Thyroid gland (tissue), 4 donors: Measurements from ENCODE around the gene LYRM7. TPM values are rescaled to one million over a fixed set of nuclear protein-coding genes. Genes with fewer than 3 reads are reported as not detected.

Experiments
- DNase-seq, 2 donors: peaks; one replicate each; pipeline ENCODE4 v3.0.0-alpha.2; 2019
- H3K27ac ChIP-seq, 3 donors: fragments of 200-600 bp; sonication (generic); 1 replicate in 2 of 3; 2 replicates in 1 of 3; pipeline ENCODE4 v1.5.1; 2016 to 2019; ENCODE audit warnings: mild to moderate bottlenecking in 1 of 3, moderate library complexity in 1 of 3
- H3K27me3 ChIP-seq: fragments of 200-600 bp; sonication (generic); one replicate; pipeline ENCODE4 v1.5.1; 2019
- H3K36me3 ChIP-seq, 2 donors: fragments of 200-600 bp; sonication (generic); one replicate each; pipeline ENCODE4 v1.5.1; 2016 to 2019
- H3K4me1 ChIP-seq, 2 donors: fragments of 200-600 bp; sonication (generic); one replicate each; pipeline ENCODE4 v1.5.1; 2017 to 2019
- H3K4me3 ChIP-seq, 3 donors: fragments of 200-600 bp; sonication (generic); replicated peaks in 1 of 3; 1 replicate in 2 of 3; 2 replicates in 1 of 3; pipeline ENCODE4 v1.5.1; 2016; ENCODE audit warnings: mild to moderate bottlenecking in 1 of 3
- H3K9me3 ChIP-seq: fragments of 200-600 bp; sonication (generic); one replicate; pipeline ENCODE4 v1.5.1; 2017
- POLR2A ChIP-seq, 2 donors: fragments of 450-650 bp; IDR thresholded peaks; one replicate each; pipeline ENCODE4 v1.6.1; 2017; ENCODE audit warnings: antibody characterized with exemption in 2 of 2, mild to moderate bottlenecking in 2 of 2, moderate library complexity in 1 of 2
- WGBS, 2 donors: methylation state at CpG; one replicate each; pipeline ENCODE4 v1.1.5; 2017; 5-methylcytosine and 5-hydroxymethylcytosine counted together
- intact Hi-C: fragments of 100-400 bp; cut with DNase I; formaldehyde crosslinking; loops from one replicate; pipeline ENCODE4 v1.15.1; 2023
- total RNA-seq, 4 donors: library from RNA; depleted of rRNA; stranded (reverse); fragments of >200 nt; gene quantifications; one replicate each; pipeline ENCODE4 v1.2.3, GENCODE V29; 2016
- TF ChIP-seq, protein P1 (sequence below), 6 experiments: fragments of 200-600 bp in 3 of 6; fragments of 450-650 bp in 3 of 6; sonication (generic) in 3 of 6; IDR thresholded peaks; one replicate each; pipeline ENCODE4 v1.5.1; 2016 to 2019; ENCODE audit warnings: antibody characterized with exemption in 6 of 6, mild to moderate bottlenecking in 2 of 6, inconsistent platforms in 1 of 6, moderate library complexity in 1 of 6

LYRM7 gene
- total RNA-seq, 4 donors from 2014 or later: 8.8 to 13.2 (median 9.5) TPM

DNA sequence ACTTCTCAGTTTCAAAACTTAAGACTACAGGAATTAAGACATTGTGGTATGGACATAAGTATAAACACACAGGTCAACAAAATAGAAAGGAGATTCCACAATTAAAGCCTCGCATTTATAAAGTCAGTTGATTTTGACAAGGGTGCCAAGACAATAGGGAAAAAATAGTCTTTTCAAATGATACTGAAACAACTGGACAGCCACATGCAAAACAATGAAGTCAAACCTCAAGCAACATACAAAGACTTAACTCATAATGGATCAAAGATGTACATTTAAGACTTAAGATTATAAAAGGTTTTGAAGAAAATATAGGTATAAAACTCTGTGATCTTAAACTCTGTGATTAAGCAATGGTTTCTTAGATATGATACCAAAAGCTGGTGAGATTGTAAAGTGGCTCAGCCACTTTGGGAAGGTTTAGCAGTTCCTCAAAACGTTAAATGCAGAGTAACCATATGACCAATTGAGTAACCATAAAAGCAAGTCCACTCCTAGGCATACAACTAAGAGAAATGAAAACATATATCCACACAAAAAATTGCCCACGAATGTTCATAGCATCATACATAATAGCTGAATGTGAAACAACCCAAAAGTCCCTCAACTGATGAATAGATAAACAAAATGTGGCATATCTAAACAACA, 27.6 kb upstream of the LYRM7 start:
- Histone ChIP-seq H3K9me3 (no peaks in the 10 kb centered on the region), H3K4me1 (no peaks in the 10 kb centered on the region), H3K27ac (no peak overlapping the region), H3K27me3 (no peaks in the 10 kb centered on the region), H3K36me3 (no peaks in the 10 kb centered on the region), H3K4me3 (no peak overlapping the region)
- WGBS, 2 donors: 53 to 58% methylated on average over 3 of the region's 3 CpGs
- intact Hi-C loops: no loop called here
- TF ChIP-seq POLR2A (IDR thresholded peaks at IDR 0.05): no peak
- TF ChIP-seq, protein P1, sequence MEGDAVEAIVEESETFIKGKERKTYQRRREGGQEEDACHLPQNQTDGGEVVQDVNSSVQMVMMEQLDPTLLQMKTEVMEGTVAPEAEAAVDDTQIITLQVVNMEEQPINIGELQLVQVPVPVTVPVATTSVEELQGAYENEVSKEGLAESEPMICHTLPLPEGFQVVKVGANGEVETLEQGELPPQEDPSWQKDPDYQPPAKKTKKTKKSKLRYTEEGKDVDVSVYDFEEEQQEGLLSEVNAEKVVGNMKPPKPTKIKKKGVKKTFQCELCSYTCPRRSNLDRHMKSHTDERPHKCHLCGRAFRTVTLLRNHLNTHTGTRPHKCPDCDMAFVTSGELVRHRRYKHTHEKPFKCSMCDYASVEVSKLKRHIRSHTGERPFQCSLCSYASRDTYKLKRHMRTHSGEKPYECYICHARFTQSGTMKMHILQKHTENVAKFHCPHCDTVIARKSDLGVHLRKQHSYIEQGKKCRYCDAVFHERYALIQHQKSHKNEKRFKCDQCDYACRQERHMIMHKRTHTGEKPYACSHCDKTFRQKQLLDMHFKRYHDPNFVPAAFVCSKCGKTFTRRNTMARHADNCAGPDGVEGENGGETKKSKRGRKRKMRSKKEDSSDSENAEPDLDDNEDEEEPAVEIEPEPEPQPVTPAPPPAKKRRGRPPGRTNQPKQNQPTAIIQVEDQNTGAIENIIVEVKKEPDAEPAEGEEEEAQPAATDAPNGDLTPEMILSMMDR (IDR thresholded peaks at IDR 0.05): no peak
- no peak for DNase-seq

DNA sequence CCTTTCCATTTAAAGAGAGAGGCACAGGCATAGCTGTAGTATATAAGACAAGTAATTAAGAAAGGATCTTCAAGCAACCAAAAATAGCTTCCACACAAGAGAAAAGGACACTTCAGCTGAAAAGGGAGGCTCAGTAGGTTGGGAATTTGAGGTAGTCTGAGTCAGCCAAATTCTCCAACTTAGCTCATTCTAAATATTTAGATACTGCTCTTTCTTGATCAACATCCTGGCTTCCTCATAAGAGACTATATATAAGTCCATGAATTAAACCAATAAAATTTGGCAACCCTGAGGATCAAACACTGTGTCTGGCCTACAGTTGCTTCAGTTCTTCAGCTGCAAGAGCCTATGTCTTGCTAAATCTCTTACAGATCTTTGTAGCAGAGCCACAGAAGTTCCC, 23.5 kb upstream of the LYRM7 start:
- no peaks in the 10 kb centered on the region for H3K27me3 ChIP-seq
- H3K36me3 ChIP-seq: no peaks in the 10 kb centered on the region
- TF ChIP-seq, protein P1 (IDR thresholded peaks at IDR 0.05): no peak
- TF ChIP-seq POLR2A (IDR thresholded peaks at IDR 0.05): no peak
- H3K4me3 ChIP-seq: no peak overlapping the region
- no peaks in the 10 kb centered on the region for H3K4me1 ChIP-seq
- intact Hi-C loops: no loop called here
- no peak overlapping the region for H3K27ac ChIP-seq
- H3K9me3 ChIP-seq: no peaks in the 10 kb centered on the region
- no peak for DNase-seq

DNA sequence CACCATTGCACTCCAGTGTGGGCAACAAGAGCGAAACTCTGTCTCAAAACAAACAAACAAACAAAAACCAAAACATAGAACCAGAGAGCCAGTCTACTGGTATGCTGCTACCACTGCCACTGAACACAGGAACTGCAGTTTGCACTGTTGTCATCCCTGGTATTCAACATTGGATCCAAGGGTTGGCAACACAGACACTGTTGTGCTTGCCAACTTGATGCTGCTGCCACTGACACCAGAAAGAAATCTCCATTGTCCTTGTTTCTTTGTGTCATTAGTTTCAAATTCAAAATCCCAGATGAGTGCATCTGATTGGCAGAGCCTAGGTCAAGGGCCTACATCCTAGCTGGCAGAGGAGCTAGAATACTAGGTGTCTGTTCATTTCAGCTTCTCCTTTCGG, 21.9 kb upstream of the LYRM7 start:
- Histone ChIP-seq H3K27me3 (no peaks in the 10 kb centered on the region), H3K36me3 (no peaks in the 10 kb centered on the region), H3K4me1 (no peaks in the 10 kb centered on the region), H3K27ac (no peak overlapping the region), H3K9me3 (no peaks in the 10 kb centered on the region), H3K4me3 (no peak overlapping the region)
- TF ChIP-seq, protein P1 (IDR thresholded peaks at IDR 0.05): no peak
- no peak for TF ChIP-seq POLR2A (IDR thresholded peaks at IDR 0.05)
- intact Hi-C loops: no loop called here
- no peak for DNase-seq
- 95 to 98% methylated on average over 2 of the region's 2 CpGs for WGBS, 2 donors

DNA sequence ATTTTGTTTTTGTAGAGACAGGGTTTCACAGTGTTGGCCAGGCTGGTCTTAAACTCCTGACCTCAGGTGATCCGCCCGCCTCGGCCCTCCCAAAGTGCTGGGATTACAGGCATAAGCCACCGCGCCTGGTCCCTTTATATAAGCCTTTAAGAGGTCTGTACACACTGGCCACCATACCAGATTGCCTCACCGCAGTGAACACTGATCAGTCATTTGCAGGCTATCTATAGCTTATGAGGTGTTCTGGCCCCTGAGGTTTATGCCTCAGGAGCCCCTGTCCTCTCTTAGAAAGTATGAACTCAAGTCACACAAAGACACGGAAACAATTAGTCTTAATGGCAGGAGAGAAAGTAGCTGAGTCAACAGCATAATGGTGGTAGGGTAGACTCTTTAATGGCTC, 20.3 kb upstream of the LYRM7 start:
- H3K4me1 ChIP-seq: no peaks in the 10 kb centered on the region
- no peaks in the 10 kb centered on the region for H3K36me3 ChIP-seq
- intact Hi-C loops: no loop called here
- no peak for DNase-seq
- no peaks in the 10 kb centered on the region for H3K27me3 ChIP-seq
- no peak overlapping the region for H3K4me3 ChIP-seq
- H3K9me3 ChIP-seq: no peaks in the 10 kb centered on the region
- no peak for TF ChIP-seq POLR2A (IDR thresholded peaks at IDR 0.05)
- WGBS, 2 donors: 87 to 88% methylated on average over 7 of the region's 7 CpGs
- H3K27ac ChIP-seq: no peak overlapping the region

DNA sequence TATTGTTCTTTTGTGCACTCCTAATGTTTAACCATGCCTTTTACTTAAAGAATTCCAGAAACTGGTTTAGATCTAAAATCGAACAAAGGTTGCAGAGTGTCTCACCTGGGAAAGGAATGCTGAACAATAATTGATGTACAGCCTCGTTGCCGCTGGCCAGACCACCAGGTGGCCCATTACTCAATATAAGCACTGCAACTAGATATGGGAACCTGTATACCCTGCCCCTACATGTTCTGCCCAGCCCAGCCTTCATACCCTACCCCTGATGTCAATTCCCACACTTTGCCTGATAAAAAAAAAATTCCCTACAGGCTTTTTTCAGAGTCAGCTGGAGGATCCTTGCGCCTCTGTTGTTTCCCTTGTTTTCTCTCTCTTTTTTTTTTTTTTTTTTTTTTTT, 19.5 kb upstream of the LYRM7 start:
- intact Hi-C loops: no loop called here
- no peaks in the 10 kb centered on the region for H3K36me3 ChIP-seq
- 88 to 91% methylated on average over 4 of the region's 4 CpGs for WGBS, 2 donors

More for the DNA sequence above, 19.5 kb upstream of the LYRM7 start:
- no peak overlapping the region for H3K4me3 ChIP-seq
- no peaks in the 10 kb centered on the region for H3K4me1 ChIP-seq
- TF ChIP-seq, protein P1 (IDR thresholded peaks at IDR 0.05): no peak
- TF ChIP-seq POLR2A (IDR thresholded peaks at IDR 0.05): no peak
- DNase-seq: no peak
- no peak overlapping the region for H3K27ac ChIP-seq
- no peaks in the 10 kb centered on the region for H3K27me3 ChIP-seq
- no peaks in the 10 kb centered on the region for H3K9me3 ChIP-seq
